H9 (cell line): ENCODE data around the gene LGR5. TPM values are rescaled to one million over a fixed set of nuclear protein-coding genes. Genes with fewer than 3 reads are reported as not detected.

Source experiments
- DNase-seq: peaks from one replicate; pipeline ENCODE4 v3.0.0-alpha.2; 2017
- H2AFZ ChIP-seq: one replicate; pipeline ENCODE4 v1.6.1; 2013; ENCODE audit warnings: mild to moderate bottlenecking, low read length, control low read depth, moderate library complexity
- H2AK5ac ChIP-seq: 2 replicates; pipeline ENCODE4 v1.6.1; 2013; ENCODE audit warnings: low read length, control low read depth, mixed read lengths; ENCODE audit not compliant: insufficient read length
- H2BK120ac ChIP-seq: one replicate; pipeline ENCODE4 v1.6.1; 2013; ENCODE audit warnings: low read depth, mild to moderate bottlenecking, low read length, control low read depth, inconsistent platforms; ENCODE audit not compliant: poor library complexity, severe bottlenecking
- H2BK12ac ChIP-seq: 2 replicates; pipeline ENCODE4 v1.6.1; 2013; ENCODE audit warnings: low read length, control low read depth, mixed read lengths, low read depth; ENCODE audit not compliant: insufficient read length
- H2BK15ac ChIP-seq: 2 replicates; pipeline ENCODE4 v1.6.1; 2013; ENCODE audit warnings: low read depth, low read length, control low read depth
- H2BK20ac ChIP-seq: one replicate; pipeline ENCODE4 v1.6.1; 2013; ENCODE audit warnings: low read depth, mild to moderate bottlenecking, low read length, control low read depth, inconsistent platforms; ENCODE audit not compliant: poor library complexity, severe bottlenecking
- H2BK5ac ChIP-seq: 2 replicates; pipeline ENCODE4 v1.6.1; 2013; ENCODE audit warnings: low read length, control low read depth, mixed read lengths; ENCODE audit not compliant: insufficient read length
- H3K14ac ChIP-seq: 2 replicates; pipeline ENCODE4 v1.6.1; 2013; ENCODE audit warnings: low read length, control low read depth; ENCODE audit not compliant: insufficient read depth
- H3K18ac ChIP-seq: 2 replicates; pipeline ENCODE4 v1.6.1; 2013; ENCODE audit warnings: low read depth, mild to moderate bottlenecking, mixed read lengths, low read length, control low read depth; ENCODE audit not compliant: insufficient read length
- H3K23ac ChIP-seq: 2 replicates; pipeline ENCODE4 v1.6.1; 2013; ENCODE audit warnings: low read length, control low read depth, mixed read lengths, low read depth; ENCODE audit not compliant: insufficient read length
- H3K23me2 ChIP-seq: 2 replicates; pipeline ENCODE4 v1.6.1; 2013; ENCODE audit warnings: low read depth, mild to moderate bottlenecking, mixed read lengths, low read length, control low read depth; ENCODE audit not compliant: insufficient read length, poor library complexity, severe bottlenecking
- H3K27ac ChIP-seq: 2 replicates; pipeline ENCODE4 v1.5.1; 2013; ENCODE audit warnings: low read length, control low read depth, mixed read lengths, low read depth; ENCODE audit not compliant: insufficient read length
- H3K27me3 ChIP-seq: 2 replicates; pipeline ENCODE4 v1.6.1; 2013; ENCODE audit warnings: low read length, control low read depth, inconsistent platforms; ENCODE audit not compliant: insufficient read depth
- H3K4ac ChIP-seq: 2 replicates; pipeline ENCODE4 v1.6.1; 2013; ENCODE audit warnings: low read depth, mild to moderate bottlenecking, control low read depth, inconsistent platforms, low read length, moderate library complexity
- H3K4me1 ChIP-seq: 2 replicates; pipeline ENCODE4 v1.6.1; 2013; ENCODE audit warnings: low read length, control low read depth, inconsistent platforms; ENCODE audit not compliant: insufficient read depth
- H3K4me2 ChIP-seq: 2 replicates; pipeline ENCODE4 v1.6.1; 2013; ENCODE audit warnings: low read length, control low read depth, mixed read lengths; ENCODE audit not compliant: insufficient read length, insufficient read depth
- H3K56ac ChIP-seq: 2 replicates; pipeline ENCODE4 v1.6.1; 2013; ENCODE audit warnings: low read depth, mild to moderate bottlenecking, mixed read lengths, low read length, control low read depth; ENCODE audit not compliant: insufficient read length
- H3K79me1 ChIP-seq: 2 replicates; pipeline ENCODE4 v1.6.1; 2013; ENCODE audit warnings: low read depth, mild to moderate bottlenecking, moderate library complexity, low read length, control low read depth, inconsistent platforms; ENCODE audit not compliant: insufficient read depth, poor library complexity, severe bottlenecking
- H3K79me2 ChIP-seq: 2 replicates; pipeline ENCODE4 v1.6.1; 2013; ENCODE audit warnings: low read length, control low read depth, inconsistent platforms; ENCODE audit not compliant: insufficient read depth
- H3K9ac ChIP-seq: 2 replicates; pipeline ENCODE4 v1.6.1; 2013; ENCODE audit warnings: low read length, control low read depth, mixed read lengths; ENCODE audit not compliant: insufficient read length; ENCODE audit errors: extremely low read depth
- H3K9me3 ChIP-seq: one replicate; pipeline ENCODE4 v1.6.1; 2013; ENCODE audit warnings: low read depth, low read length, inconsistent platforms; ENCODE audit not compliant: control insufficient read depth
- H3T11ph ChIP-seq: one replicate; pipeline ENCODE4 v1.6.1; 2013; ENCODE audit warnings: mild to moderate bottlenecking, low read length, control low read depth, inconsistent platforms
- H4K20me1 ChIP-seq: one replicate; pipeline ENCODE4 v1.6.1; 2013; ENCODE audit not compliant: control insufficient read depth, insufficient read length, insufficient read depth
- H4K5ac ChIP-seq: 2 replicates; pipeline ENCODE4 v1.6.1; 2013; ENCODE audit warnings: low read depth, mild to moderate bottlenecking, mixed read lengths, low read length, control low read depth; ENCODE audit not compliant: insufficient read length
- H4K8ac ChIP-seq: replicated peaks from 2 replicates; pipeline ENCODE4 v1.6.1; 2013; ENCODE audit warnings: low read length, control low read depth, mixed read lengths, low read depth; ENCODE audit not compliant: insufficient read length
- H4K91ac ChIP-seq: 2 replicates; pipeline ENCODE4 v1.6.1; 2013; ENCODE audit warnings: low read depth, mild to moderate bottlenecking, moderate library complexity, mixed read lengths, low read length, control low read depth; ENCODE audit not compliant: insufficient read length
- H3K27ac Mint-ChIP-seq, 3 experiments: 2 replicates in 2 of 3; 3 replicates in 1 of 3; pipeline ENCODE4 v1.8.0; 2020 to 2021; ENCODE audit warnings: mixed read lengths in 3 of 3, mild to moderate bottlenecking in 1 of 3, moderate library complexity in 1 of 3
- H3K27me3 Mint-ChIP-seq: 2 replicates; pipeline ENCODE4 v1.8.0; 2021; ENCODE audit warnings: low read depth, mild to moderate bottlenecking, moderate library complexity, mixed read lengths
- H3K36me3 Mint-ChIP-seq, 3 experiments: 2 replicates in 2 of 3; 3 replicates in 1 of 3; pipeline ENCODE4 v1.8.0; 2020 to 2021; ENCODE audit warnings: low read depth in 3 of 3, mixed read lengths in 3 of 3; ENCODE audit not compliant: insufficient read depth in 1 of 3
- H3K4me1 Mint-ChIP-seq, 2 experiments: 2 replicates each; pipeline ENCODE4 v1.8.0; 2020; ENCODE audit warnings: mixed read lengths in 2 of 2
- H3K4me3 Mint-ChIP-seq, 2 experiments: 2 replicates in 1 of 2; 3 replicates in 1 of 2; pipeline ENCODE4 v1.8.0; 2020 to 2021; ENCODE audit warnings: mild to moderate bottlenecking in 2 of 2, mixed read lengths in 2 of 2, moderate library complexity in 1 of 2
- H3K9me3 Mint-ChIP-seq, 2 experiments: 2 replicates in 1 of 2; 3 replicates in 1 of 2; pipeline ENCODE4 v1.8.0; 2020; ENCODE audit warnings: mild to moderate bottlenecking in 2 of 2, mixed read lengths in 2 of 2, moderate library complexity in 1 of 2
- WGBS: extraction: QIAGEN DNeasy Blood & Tissue Kit; methylation state at CpG from one replicate; pipeline ENCODE4 v1.1.7; 2013; ENCODE audit warnings: missing lambda C conversion rate, low lambda C conversion rate, mixed read lengths; ENCODE audit not compliant: insufficient read length; ENCODE audit errors: extremely low coverage; 5-methylcytosine and 5-hydroxymethylcytosine counted together
- total RNA-seq: library from RNA; stranded (reverse); gene quantifications from 2 replicates; pipeline ENCODE4 v1.2.1, GENCODE V29; 2021
- TF ChIP-seq, protein P1 (sequence below): fragments of 200-600 bp; sonication (generic); conservative IDR thresholded peaks from 3 replicates; pipeline ENCODE4 v1.8.0; 2021; ENCODE audit warnings: antibody characterized with exemption, mild to moderate bottlenecking

The LGR5 gene
- total RNA-seq, 1 experiment from 2014 or later: 0.09 TPM

DNA sequence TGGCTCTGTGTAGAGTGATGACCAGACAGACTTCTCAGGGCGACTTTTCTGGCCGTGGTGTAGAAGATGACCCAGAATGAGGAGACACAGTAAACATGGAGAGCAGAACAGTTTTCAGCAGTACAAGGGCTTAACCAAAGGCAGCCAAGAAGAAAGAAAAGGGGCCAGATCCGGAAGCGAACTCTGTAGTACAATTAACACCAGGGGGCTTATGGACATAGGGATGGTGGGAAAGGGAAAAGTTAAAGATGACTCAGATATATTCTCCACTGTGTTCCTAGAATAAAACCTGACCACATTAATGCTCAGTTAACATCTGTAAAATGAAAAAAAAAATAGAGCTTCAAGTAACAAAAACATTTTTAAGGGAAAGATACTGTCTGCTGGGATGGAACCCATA is 60.2 kb downstream of the LGR5 start:
- Histone ChIP-seq H4K91ac (no peak overlapping the region), H3K23me2 (no peaks in the 10 kb centered on the region), H2BK5ac (no peak overlapping the region), H2AK5ac (no peak overlapping the region), H2AFZ (no peak overlapping the region), H3K27ac (no peak overlapping the region), H3K4me2 (no peak overlapping the region), H3K79me1 (no peaks in the 10 kb centered on the region), H3K18ac (no peak overlapping the region), H3K9ac (no peak overlapping the region), H2BK12ac (no peak overlapping the region), H2BK20ac (no peak overlapping the region), H2BK120ac (no peak overlapping the region), H3K4me1 (no peaks in the 10 kb centered on the region), H4K8ac (no peak overlapping the region), H3K27me3 (no peaks in the 10 kb centered on the region), H3K23ac (no peak overlapping the region), H2BK15ac (no peak overlapping the region), H3T11ph (no peak overlapping the region), H4K5ac (no peak overlapping the region), H3K14ac (no peak overlapping the region), H4K20me1 (no peaks in the 10 kb centered on the region), H3K4ac (no peak overlapping the region), H3K9me3 (no peaks in the 10 kb centered on the region), H3K79me2 (no peaks in the 10 kb centered on the region), H3K56ac (no peak overlapping the region)
- peaks cover 0 to 2% (median 0%) of the 10 kb centered on the region in 3 experiments; a peak in 3 of 7 replicates for H3K36me3 Mint-ChIP-seq
- WGBS: no CpG with 5 or more reads among the region's 4 CpGs
- no peaks in the 10 kb centered on the region for H3K27me3 Mint-ChIP-seq
- H3K27ac Mint-ChIP-seq: no peak overlapping the region; a peak in 1 of 7 replicates
- no peaks in the 10 kb centered on the region for H3K4me1 Mint-ChIP-seq
- no peak for DNase-seq
- H3K4me3 Mint-ChIP-seq: no peak overlapping the region
- TF ChIP-seq, protein P1, sequence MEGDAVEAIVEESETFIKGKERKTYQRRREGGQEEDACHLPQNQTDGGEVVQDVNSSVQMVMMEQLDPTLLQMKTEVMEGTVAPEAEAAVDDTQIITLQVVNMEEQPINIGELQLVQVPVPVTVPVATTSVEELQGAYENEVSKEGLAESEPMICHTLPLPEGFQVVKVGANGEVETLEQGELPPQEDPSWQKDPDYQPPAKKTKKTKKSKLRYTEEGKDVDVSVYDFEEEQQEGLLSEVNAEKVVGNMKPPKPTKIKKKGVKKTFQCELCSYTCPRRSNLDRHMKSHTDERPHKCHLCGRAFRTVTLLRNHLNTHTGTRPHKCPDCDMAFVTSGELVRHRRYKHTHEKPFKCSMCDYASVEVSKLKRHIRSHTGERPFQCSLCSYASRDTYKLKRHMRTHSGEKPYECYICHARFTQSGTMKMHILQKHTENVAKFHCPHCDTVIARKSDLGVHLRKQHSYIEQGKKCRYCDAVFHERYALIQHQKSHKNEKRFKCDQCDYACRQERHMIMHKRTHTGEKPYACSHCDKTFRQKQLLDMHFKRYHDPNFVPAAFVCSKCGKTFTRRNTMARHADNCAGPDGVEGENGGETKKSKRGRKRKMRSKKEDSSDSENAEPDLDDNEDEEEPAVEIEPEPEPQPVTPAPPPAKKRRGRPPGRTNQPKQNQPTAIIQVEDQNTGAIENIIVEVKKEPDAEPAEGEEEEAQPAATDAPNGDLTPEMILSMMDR: no peak
- peaks cover 0 to 3% of the 10 kb centered on the region in 2 experiments; a peak in 3 of 5 replicates for H3K9me3 Mint-ChIP-seq
